22Rv1 (cell line): ENCODE measurements around the gene RAP1B.

Experiments used
- CTCF ChIP-seq: fragments of 450-650 bp; IDR thresholded peaks from 2 replicates; pipeline ENCODE4 v1.5.1; 2017; ENCODE audit warnings: mild to moderate bottlenecking
- ZFX ChIP-seq: fragments of 450-650 bp; IDR thresholded peaks from 2 replicates; pipeline ENCODE4 v1.6.1; 2017; ENCODE audit warnings: antibody characterized with exemption, borderline replicate concordance

- TF ChIP-seq CTCF (no peak), ZFX (no peak)
These were observed 28.7 kb downstream of the RAP1B start for GRCh38 chr12:68639396-68639767.
